ENCODE measurements around the gene MYOZ2.

Gene MYOZ2

DNA sequence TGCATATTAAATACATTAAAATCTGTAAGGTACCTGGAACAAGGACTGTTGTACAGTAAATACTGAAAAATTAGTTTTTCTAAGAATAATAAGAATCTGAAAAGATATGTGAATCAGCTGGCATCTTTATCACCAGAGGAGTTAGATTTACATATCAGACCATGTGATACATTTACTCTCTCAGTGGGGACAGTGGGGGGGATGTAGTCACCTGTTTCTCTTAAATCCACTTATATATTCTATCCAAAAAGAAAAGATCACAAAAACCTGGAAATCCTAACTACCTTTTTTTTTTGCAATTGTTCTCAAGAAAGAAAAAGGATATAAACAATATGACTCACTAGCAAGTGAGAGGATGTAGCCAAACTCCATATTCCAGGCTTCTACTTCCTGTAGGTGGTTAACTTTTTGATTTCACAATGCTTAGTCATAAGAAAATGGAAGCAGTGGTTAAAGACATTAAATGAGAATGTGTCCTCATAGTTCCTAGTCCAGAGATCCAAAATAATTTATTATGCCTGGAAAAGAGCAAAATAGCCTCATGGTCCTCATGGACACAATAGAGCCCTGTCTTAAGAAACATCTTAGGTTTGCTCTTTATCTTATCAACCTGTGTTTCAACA is 22.5 kb upstream of the MYOZ2 start:
- DNase-seq (ENCODE audit: extremely low read depth, low read depth): peak; percentile 57

GRCh38 chr4:119116021-119116420 is 19.6 kb upstream of the MYOZ2 start:
- no peak for TF ChIP-seq CTCF (IDR thresholded peaks at IDR 0.05; ENCODE audit: low read depth, low read length)
- DNase-seq (ENCODE audit: extremely low read depth, low read depth): no peak

More for the DNA sequence above, 22.5 kb upstream of the MYOZ2 start:
- TF ChIP-seq CTCF (IDR thresholded peaks at IDR 0.05; ENCODE audit: low read depth, low read length): no peak

DNA sequence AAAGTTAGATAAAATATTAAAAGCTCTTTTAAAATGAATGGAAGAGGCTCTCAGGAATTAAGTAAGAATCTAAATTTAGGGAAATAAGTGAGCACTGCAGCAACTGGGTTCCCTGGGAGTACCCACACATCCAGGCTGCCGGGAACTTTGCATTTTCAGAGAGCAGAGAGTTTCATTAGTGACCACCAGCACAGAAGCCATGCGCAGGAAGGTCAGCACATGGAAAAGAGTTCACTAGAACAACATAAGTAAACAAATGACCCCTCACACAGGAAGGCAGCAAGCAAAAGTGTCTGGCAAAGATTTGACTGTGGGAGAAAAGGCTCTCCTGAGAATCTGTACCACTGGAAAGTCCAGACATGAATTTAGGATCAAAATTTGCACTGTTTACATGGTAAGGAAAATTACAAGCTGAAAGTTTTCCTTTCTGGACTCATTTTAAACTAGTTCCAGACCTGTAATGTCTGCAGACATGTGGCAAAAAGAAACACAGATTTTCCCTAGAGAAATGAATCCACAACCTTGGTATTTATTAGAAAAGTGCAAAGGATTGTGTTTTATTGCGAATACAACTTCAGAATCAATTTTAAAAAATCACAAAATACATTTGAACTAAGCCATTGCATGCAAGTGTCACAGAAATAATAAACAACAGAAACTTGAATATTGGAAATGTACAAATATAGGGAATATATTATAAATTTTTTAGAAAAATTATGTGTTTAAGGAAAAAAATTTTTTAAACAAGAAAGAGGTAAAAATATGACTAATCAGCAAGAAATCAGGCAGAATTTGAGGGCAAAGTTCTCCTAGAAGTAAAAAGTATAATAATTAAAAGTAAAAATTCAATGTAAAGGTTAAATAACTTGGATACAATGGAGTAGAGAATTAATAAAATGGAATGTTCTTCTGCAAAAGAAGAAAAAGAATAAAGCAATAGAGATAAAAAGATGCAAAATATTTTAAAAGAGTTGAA is 18.4 kb upstream of the MYOZ2 start:
- DNase-seq (ENCODE audit: extremely low read depth, low read depth): no peak
- TF ChIP-seq CTCF (IDR thresholded peaks at IDR 0.05; ENCODE audit: low read depth, low read length): no peak

- no peak for DNase-seq (ENCODE audit: extremely low read depth, low read depth)
- no peak for TF ChIP-seq CTCF (IDR thresholded peaks at IDR 0.05; ENCODE audit: low read depth, low read length)
Measured at GRCh38 chr4:119118397-119118796, 17.2 kb upstream of the MYOZ2 start.

- TF ChIP-seq CTCF (IDR thresholded peaks at IDR 0.05; ENCODE audit: low read depth, low read length): no peak
- peak; percentile 39 for DNase-seq (ENCODE audit: extremely low read depth, low read depth)
Measured at GRCh38 chr4:119124352-119124751, 11.3 kb upstream of the MYOZ2 start.

- no peak for DNase-seq (ENCODE audit: extremely low read depth, low read depth)
Measured at GRCh38 chr4:119125931-119126330, 9.7 kb upstream of the MYOZ2 start.

More at GRCh38 chr4:119125931-119126330, 9.7 kb upstream of the MYOZ2 start:
- no peak for TF ChIP-seq CTCF (IDR thresholded peaks at IDR 0.05; ENCODE audit: low read depth, low read length)

Data from AG09319 (cell line).